Urothelium cell line (cell line): Measurements from ENCODE around the gene DET1.
"Not testable (repeated sequence)": the region's sequence is repeated elsewhere in the genome, so short reads cannot be mapped to it uniquely, and the experiment has no call there.

Experiments used
- DNase-seq: peaks from one replicate; pipeline ENCODE4 v3.0.0; 2011; ENCODE audit warnings: low spot score, mixed read lengths
- FAIRE-seq: peaks from 2 replicates; lab custom pipeline; 2011; peaks lifted over from hg19 to GRCh38; lab: Jason Lieb, UNC

Gene DET1

DNA sequence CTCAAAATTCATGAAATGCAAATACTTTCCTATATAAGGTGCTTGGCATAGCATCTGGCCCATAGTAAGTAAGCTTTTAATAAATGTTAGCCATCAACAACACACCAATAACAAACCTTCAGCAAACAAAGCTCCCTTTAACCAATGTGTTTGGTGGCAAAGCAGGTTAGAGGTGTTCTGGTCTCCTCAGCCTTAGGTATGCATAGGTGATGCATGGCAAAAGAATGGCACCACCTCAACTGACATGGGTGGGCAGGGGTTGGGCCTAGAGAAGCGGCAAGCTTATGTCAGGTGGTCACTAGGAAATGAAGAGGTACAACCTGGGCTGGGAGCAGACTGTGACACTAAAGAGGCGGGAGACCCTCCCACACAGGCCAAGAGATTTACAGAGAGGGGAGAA is 40.8 kb downstream of the DET1 start:
- DNase-seq (no peak), FAIRE-seq (no peak)

DNA sequence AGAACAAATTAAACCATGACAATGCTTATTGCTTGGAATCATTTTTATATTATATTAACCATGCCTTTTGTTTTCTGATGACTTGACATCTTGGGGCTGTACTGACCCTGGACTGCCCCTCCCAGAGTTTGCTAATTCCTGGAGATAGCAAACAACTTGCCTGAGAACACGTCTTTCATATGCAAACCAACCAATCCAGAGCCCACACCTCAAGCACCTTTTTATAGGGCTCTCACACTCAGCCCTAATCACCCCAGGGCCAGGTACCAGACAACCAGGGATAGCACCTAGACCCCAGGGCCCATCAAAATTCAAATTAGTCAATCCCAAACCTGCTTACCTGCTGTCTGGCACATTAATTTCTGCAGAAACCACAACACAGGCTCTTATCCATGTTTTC is 42.0 kb downstream of the DET1 start:
- FAIRE-seq (no peak), DNase-seq (no peak)

DNA sequence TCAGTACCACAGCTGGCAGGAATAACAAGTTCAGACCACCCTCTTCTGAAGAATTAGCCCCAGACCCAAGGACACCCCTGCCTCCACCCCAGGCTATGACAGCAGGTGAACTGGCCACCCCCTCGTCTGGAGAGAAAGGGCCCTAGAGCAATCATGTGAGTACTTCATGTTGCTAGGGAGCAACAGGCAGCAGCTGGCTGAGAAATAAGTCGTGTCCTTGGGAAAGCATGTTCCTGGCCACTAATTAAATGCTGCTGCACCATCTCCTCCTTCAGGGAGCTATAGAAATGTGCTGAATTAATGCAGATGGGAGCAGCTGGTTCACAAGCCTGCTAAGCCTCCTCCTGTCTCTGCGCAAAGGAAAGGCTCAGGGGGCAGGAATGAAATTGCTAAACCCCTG is 47.5 kb downstream of the DET1 start:
- FAIRE-seq = peak; percentile 23

DNA sequence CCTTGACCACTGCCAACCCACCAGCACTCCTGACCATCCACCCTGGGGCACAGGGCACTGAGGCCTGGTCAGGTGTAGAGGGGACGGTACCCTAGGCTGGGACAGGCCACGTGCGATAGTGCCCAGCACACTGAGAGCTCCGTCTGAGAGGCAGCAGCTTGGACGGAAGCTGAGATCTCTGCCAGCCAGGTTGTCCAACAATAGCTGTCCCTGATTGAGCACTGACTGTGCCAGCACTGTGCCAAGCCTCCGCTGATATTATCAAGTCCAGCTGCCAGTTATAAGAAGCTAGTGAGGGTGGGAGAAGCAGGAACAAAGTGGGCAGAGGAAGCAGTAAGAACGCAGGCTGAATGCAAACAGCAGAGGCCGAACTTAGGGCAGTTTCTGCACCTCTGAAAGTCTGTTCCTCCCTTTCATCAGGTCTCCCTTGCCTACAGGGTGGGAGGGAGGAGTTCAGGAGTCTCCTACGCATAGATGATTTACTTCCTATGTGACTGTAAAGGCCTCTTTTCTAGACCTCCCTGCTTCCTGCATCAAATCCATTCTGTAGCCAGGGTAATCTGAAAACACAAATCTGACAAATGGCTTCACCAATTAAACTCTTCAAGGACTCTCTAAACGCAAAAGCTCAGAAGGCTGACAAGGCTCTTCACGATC is 49.2 kb downstream of the DET1 start:
- DNase-seq (no peak), FAIRE-seq (no peak)

More for the DNA sequence above, 47.5 kb downstream of the DET1 start:
- DNase-seq = no peak

DNA sequence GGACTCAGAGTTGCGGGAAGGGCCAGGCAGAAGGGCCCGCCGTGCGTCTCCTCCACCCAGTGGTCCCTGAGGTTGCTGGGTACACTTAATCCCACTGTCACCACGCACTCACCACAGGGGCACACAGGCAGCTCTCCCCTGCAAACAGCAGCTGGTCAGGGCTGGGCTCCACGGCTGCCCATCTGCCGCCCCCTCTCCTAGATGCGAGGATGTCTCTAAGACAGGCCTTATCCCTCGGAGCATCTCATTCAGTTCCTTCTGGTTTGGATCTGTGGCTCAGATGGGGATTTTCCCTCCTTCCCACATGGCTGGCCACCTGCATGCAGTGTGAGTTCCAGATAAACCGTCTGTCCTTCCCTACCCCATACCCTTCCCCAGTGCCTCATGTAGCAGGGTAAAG is 52.6 kb downstream of the DET1 start:
- no peak for DNase-seq
- FAIRE-seq = no peak

DNA sequence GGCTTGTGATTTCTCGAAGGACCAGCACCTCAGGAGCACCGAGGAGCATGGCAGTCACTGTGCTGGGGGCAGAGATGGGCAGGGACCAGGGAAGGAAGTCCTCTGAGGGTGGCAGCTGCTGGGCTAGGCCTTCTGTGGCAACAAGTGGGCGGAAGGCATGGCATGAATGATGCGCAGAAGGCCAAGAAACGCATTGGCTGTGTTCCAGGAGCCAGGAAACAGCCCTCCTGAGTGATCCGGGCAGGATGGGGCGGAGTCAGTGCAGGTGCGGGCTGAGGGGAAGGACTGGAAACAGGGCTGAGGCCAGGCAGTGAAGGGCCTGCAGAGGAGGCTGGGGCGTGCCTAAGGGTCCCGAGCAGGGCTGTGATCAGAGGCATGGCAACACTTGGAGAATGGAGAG is 55.3 kb downstream of the DET1 start:
- DNase-seq = peak; percentile 22
- no peak for FAIRE-seq

DNA sequence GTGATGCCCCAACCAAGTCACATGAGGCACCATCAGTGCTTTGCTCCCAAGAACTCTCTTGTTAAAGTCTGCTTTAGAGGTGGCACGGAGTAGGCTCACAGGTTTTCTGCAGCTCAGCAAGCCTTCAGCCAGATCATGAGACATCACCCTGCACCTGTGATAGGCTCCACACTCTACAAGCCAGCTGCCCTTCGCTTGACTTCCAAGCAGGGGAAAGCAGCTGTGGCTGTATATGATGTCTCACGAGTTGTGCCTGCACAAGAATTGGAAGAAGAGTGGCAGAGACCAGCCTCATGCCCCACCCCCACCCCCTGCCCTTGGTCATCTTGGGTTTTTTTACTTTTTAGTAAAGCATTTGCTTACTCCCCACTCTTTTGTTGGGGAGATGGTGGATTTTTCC is 56.4 kb downstream of the DET1 start:
- no peak for DNase-seq
- no peak for FAIRE-seq

DNA sequence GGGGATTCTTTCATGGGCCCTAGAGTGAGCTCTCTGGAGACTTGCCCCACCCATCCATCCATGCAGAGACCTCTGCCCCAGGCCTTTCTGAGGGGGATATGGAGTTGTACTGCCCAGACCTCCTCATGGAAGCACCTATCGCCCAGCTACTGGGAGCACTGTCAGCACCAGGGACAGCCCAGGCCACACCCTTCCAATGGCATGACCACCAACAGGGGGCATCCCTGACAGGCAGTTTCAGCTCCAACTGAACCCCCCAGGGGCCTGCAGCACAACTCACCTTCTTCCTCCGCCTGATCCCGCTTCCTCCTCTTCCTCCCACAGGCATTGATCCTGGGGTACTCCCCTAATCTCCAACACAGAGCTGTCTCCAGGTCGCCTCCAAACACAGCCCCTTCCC is 57.2 kb downstream of the DET1 start:
- no peak for FAIRE-seq
- no peak for DNase-seq

DNA sequence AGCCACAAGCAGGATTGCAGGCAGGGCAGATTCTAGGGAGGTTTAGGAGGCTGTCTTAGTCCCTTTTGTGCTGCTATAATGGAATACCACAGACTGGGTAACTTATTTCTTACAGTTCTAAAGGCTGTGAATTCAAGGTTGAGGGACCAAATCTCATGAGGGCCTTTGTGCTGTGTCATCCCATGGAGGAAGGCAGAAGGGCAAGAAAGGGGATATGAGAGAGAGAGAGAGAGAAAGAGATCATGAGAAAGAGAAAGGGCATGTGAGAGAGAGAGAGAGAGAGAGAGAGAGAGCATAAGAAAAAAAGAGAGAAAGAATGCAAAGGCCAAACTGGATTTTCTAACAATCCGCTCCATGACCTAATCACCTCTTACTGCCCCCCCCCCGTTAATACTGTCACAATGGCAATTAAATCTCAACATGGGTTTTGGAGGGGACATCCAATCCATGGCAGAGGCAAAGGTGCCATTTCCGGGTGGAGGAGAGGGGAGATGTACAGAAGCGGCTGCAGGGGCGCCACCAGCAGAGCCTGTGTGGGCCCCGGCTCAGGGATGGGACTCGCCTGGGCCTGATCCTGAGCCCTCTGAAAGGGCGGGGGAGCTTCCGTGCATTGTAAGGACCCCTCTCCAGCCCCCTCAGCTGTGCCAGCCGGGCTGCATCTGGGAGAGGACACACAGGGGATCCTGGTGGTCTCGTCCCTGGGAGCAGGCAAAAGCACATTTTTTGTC is 58.5 kb downstream of the DET1 start:
- FAIRE-seq (no peak), DNase-seq (no peak)

DNA sequence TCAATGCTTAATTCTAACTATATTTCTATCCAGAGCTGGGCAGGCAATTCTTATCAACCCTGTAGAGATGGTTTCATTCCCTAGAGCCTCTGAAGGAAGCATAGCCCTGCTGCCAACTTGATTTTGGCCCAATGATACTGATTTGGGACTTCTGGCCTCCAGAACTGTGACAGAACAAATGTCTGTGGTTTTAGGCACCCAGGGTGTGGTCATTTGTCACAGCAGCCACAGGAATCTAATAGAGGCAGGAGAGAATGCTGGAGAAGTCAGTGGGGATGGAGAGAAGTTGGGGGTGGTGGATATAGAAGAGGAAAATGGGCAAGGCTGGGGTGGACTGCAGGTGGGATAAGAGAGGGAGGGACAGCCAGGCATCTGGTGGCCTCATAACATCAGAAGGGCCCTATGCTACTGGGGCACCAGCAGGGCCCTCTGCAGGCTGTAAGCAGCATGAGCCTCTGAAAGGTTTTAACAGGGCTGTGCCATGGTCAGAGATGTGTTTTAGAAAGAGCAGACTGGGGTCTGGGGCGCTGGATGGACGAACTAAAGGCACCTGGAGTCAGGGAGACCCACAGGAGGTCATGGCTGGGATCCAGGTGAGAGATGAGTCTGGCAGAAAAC is 59.2 kb downstream of the DET1 start:
- FAIRE-seq (no peak), DNase-seq (no peak)

DNA sequence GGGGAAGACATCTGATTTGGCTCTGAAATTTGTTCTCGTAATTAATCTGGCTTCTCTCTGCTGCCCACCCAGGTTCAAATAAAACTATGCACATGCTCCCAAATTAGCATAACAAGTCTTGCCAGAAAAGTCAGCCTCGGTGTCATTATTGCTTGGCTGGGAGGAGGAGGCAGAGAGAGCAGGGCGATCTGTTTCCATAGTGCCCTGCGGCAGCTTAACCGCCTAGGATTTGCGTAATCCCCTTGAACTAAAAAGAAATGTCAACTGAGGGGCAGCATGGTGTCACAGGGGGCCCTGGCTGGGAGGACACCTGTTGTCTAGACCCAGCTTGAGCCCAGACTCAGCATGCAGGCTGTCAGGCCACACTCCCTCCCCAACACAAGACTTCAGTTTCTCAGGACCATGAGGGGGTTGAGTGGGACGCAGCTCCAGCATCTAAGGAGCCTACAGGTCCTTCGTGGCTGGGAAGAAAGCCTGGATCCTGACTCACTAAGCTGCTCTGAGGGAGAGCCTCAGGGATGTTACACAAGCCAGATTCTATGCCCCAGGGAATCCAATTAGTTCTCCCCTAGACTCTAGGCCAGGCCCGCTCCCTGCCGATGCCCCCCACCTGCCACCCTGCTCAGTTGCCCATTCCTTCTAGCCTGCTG is 61.7 kb downstream of the DET1 start:
- DNase-seq (no peak), FAIRE-seq (no peak)

DNA sequence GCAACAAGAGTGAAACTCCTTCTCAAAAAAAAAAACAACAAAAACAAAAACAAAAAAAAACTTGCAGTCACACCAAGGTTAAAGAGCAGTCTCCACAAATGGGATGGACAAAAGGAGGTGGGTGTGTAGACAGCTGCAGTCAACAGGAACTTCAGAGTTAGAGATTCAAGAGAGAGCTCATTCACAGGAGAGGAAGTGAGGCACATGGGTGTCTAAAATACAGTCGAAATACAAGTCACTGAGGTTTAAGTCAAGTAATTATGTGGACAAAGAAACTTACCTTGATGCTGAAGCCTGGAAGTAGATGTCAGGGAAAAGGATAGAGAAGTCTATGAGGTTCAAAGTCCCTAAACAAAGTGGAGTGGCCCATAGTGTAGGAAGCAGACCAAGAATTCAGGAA is 64.2 kb downstream of the DET1 start:
- FAIRE-seq (no peak), DNase-seq (no peak)

DNA sequence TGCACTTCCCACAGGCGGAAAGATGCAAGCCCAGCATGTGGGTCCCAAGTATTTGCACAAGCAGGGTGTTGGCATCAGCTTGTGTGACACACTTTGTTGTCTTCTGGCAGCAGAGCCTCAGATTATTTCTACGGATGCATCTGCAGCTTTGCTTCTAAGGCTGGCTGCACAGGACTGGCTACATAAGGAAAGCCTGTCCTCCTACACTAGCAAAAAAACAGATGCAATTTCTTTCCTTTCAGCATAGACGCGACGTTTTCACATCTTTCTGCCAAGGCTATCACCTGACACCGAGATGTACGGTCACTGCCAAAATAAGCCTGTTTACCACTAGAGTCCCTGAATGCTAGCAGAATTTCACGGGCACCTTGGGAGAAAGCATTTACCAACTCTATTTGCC is 65.5 kb downstream of the DET1 start:
- DNase-seq = no peak
- FAIRE-seq = no peak

DNA sequence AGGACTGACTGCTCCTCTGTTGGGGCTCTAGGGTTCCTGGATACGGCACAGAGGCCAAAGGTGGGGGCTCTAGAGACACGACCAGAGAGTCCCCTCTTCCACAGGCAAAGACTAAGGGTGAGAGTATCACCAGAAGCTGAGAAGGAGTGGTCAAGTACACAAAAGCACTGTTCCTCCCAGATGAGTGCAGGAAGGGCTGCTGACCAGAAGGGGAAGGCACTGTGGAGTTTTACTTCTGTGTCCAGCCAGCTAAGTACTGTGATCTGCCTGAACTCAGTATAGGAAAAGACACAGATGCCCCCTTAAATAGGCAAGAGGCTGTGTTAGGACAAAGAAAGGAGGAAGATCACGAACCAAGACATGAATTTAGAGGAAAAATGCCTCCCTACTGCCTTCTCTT is 67.3 kb downstream of the DET1 start:
- no peak for FAIRE-seq
- no peak for DNase-seq

DNA sequence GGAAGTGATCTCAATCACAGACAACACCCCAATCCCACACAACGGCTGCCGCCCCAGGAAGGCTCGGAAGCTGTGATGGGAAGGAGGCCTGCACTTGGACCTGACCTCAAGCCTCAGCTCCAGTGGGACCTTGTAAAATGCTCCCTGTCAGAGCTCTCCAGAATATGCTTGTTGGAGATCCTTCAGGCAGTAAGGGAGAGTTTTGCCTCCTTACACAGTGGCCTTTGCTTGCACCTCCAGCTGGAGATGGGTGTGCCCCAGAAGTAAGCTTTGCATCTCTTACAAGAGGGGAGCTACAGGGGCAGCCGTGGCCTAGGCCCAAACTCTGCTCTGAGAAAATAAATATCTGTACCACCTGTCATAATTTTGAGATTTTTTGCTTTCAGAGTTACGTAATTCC is 68.6 kb downstream of the DET1 start:
- no peak for FAIRE-seq
- DNase-seq = no peak

DNA sequence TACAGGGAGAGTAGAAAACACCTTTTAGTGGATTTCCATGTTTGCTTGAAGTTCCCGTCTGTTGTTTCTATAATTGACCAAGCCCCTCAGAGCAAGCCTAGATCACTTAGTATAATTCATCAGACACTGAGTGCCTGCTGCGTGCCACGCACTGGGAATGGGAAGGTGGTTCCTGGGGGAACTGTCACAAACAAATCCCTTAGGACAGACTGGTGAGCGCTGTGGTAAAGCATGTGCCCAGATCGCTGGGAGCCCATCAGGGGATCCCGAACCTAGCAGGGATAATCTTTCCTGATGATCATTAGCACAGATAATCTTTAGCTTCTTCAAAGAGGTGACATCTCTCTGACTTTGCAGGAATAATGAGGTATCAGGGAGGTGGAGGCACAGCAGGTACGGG is 69.4 kb downstream of the DET1 start:
- FAIRE-seq (no peak), DNase-seq (no peak)

DNA sequence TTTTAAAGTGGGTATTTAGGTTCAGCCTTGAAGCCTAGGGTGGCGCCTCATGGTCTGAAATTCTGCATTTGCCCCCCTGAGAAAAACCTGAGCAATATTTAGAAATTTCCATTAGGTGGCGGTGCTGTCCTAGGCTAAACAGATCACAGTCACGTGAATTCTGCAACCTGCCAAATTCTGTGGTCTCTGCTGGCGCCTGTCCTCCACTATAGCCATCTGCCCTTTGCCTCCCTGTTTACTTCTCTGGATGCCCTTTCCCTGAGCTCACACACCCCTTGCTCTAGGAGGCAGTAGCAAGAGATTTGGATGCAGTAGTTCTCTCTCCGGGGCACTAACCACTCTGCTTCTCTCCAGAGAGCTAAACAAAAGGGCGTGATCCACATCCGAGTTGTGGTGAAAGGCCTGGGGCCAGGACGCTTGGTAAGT is 69.8 kb downstream of the DET1 start:
- FAIRE-seq (no peak), DNase-seq (peak; percentile 49)

DNA sequence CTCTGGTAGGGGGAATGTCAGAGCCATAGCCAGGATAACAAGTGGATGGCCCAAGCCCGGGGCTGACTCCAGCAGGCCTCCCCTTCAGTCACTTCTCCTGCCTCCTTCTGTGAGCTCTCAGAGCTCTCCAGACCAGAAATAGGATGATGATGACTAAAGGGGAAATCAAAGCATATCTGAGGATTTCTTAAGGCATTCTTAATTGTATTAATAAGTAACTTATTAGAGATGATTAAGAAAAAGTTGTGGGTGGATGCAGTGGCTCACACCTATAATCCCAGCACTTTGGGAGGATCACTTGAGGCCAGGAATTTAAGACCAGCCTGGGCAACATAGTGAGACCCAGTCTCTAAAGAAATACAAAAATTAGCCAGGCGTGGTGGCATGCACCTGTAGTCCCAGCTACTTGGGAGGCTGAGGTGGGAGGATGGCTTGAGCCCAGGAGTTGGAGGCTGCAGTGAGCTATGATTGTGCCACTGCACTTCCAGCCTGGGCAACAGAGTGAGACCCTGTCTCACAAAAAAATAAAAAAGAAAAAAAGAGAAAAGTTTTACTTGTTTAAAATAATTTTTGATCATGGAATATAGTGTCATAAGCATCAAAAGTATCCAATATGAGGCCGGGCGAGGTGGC is 72.7 kb downstream of the DET1 start:
- DNase-seq, FAIRE-seq: not testable (repeated sequence)

DNA sequence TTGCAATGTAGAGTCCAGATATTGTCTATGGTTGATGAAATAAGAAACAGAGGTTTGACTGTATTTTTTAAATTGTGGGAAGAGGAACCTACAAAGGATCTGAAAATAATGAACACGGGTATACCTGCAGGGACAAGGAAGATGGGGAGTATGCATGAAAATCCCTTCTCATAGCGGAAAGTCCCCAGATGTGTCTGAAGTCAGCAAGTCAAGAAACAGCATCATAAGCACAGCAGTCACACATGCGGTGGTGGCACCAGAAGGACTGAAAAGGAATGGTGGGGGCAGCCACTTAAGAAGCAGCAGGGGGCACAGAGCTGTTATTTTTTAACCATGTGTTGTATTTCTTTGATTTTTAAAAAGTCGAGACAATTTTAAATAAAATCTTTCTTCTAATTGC is 74.3 kb downstream of the DET1 start:
- FAIRE-seq (no peak), DNase-seq (no peak)

DNA sequence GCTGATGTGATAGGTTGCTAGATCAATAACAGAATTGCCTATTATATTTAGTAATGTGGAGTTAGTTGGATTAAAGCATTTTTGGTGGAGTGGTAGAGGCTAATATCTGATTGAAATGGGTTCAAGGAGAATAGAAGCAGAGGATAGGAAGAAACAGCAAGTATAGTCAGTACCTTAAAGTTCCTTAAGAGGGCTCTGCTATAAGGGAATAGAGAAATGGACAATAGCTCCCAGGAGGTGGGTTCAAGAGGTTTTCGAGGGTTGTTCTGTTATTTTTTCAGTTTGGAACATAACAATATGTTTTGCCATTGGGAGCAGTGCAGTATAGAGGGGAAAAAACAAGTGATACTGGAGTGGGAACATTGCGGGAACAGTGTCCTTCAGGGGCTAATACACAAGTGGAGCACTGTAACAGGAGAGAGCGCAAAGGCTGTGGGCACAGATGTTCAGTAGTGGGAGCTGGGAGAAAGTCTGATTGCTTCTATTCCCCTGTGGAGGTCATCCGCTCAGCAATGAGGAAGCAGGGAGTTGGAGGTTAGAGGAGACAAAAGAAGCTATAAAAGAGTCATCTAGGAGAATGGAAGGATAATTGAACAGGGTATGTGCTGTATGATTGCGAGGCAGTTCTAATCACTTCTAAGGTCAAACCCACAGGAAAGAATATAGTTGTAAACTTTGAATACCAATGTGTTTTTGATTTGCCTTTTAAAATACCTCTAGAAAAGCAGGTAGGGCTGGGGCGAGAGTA is 75.7 kb downstream of the DET1 start:
- DNase-seq = no peak
- no peak for FAIRE-seq

DNA sequence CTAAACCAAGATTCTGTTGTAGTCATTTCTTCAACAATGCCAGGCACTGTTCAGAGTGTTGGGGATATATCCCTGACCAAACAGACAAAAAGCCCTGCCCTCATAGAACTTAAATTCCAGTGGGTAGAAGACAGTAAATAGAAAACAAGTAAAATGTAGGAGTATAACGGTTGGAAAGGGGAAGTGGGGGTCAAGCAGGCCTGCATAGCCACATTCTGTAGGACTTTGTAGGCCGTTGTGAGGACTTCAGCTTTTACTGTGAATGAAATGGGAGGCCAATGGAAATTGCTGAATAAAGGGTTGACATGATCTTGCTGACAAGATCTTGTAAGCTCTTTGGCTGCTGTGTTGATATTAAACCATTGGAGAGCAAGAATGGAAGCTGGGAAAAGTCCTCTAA is 77.2 kb downstream of the DET1 start:
- DNase-seq (no peak), FAIRE-seq (no peak)
